Lower leg skin (tissue), 3 donors: Measurements from ENCODE around the gene CSRP1.

Experiments
- POLR2A ChIP-seq, 2 donors: fragments of 450-650 bp; IDR thresholded peaks; one replicate each; pipeline ENCODE4 v1.6.1; 2016 to 2017; ENCODE audit warnings: antibody characterized with exemption in 2 of 2, mild to moderate bottlenecking in 1 of 2, moderate library complexity in 1 of 2
- TF ChIP-seq, protein P1 (sequence below), 3 donors: fragments of 450-650 bp; IDR thresholded peaks; one replicate each; pipeline ENCODE4 v1.5.1; 2016; ENCODE audit warnings: antibody characterized with exemption in 3 of 3, mild to moderate bottlenecking in 3 of 3, moderate library complexity in 2 of 3

DNA sequence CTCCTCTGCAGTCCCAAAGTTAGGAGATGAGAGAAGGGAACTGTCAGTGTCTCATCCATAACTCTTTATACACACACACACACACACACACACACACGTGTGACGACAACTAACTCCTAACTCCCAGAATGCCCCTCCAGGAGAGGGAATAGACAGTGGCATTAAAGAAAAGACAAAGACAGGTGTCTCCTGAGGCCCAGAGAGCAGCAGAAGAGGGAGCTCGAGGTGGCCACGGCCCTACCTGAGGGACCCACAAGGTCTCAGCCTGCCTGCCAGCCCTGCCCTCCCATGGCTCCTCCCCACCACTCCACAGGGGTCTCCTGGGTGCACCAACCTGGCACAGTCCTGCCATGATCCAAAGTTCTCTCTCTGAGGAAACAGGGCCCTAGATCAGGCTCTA is 36.3 kb downstream of the CSRP1 start:
- TF ChIP-seq, protein P1, sequence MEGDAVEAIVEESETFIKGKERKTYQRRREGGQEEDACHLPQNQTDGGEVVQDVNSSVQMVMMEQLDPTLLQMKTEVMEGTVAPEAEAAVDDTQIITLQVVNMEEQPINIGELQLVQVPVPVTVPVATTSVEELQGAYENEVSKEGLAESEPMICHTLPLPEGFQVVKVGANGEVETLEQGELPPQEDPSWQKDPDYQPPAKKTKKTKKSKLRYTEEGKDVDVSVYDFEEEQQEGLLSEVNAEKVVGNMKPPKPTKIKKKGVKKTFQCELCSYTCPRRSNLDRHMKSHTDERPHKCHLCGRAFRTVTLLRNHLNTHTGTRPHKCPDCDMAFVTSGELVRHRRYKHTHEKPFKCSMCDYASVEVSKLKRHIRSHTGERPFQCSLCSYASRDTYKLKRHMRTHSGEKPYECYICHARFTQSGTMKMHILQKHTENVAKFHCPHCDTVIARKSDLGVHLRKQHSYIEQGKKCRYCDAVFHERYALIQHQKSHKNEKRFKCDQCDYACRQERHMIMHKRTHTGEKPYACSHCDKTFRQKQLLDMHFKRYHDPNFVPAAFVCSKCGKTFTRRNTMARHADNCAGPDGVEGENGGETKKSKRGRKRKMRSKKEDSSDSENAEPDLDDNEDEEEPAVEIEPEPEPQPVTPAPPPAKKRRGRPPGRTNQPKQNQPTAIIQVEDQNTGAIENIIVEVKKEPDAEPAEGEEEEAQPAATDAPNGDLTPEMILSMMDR (IDR thresholded peaks at IDR 0.05): no peak
- no peak for TF ChIP-seq POLR2A (IDR thresholded peaks at IDR 0.05)
